Fibroblast of lung (primary cell): ENCODE data around the gene CASR. TPM values are rescaled to one million over a fixed set of nuclear protein-coding genes. Genes with fewer than 3 reads are reported as not detected.

ENCODE experiments used
- DNase-seq, 2 donors: peaks; one replicate each; pipeline versions ENCODE4 v3.0.0 to v3.0.0-alpha.2; 2010; ENCODE audit warnings: low read depth in 2 of 2
- H2AFZ ChIP-seq: 2 replicates; pipeline ENCODE4 v1.5.1; 2012; ENCODE audit warnings: low read length, control low read depth, inconsistent platforms
- H3K27ac ChIP-seq: 2 replicates; pipeline ENCODE4 v1.5.1; 2011; ENCODE audit warnings: low read length, control low read depth; ENCODE audit not compliant: insufficient read depth
- H3K27me3 ChIP-seq: 2 replicates; pipeline ENCODE4 v1.5.1; 2011; ENCODE audit warnings: mild to moderate bottlenecking, low read length; ENCODE audit not compliant: control insufficient read depth, insufficient read depth
- H3K36me3 ChIP-seq: 2 replicates; pipeline ENCODE4 v1.5.1; 2011; ENCODE audit warnings: low read length; ENCODE audit not compliant: control insufficient read depth, insufficient read depth
- H3K4me1 ChIP-seq: 2 replicates; pipeline ENCODE4 v1.5.1; 2011; ENCODE audit warnings: low read length; ENCODE audit not compliant: control insufficient read depth, insufficient read depth; ENCODE audit errors: extremely low read depth
- H3K4me2 ChIP-seq: 2 replicates; pipeline ENCODE4 v1.5.1; 2011; ENCODE audit warnings: low read length, control low read depth; ENCODE audit not compliant: insufficient read depth; ENCODE audit errors: extremely low read depth
- H3K4me3 ChIP-seq, 4 experiments: fragments of 200-600 bp in 1 of 4; sonication (generic) in 1 of 4; replicated peaks in 1 of 4; 2 replicates each; pipeline ENCODE4 v1.5.1; 2011 to 2016; ENCODE audit warnings: low read length in 4 of 4, low read depth in 3 of 4, mild to moderate bottlenecking in 3 of 4, control low read depth in 2 of 4, inconsistent platforms in 1 of 4, mixed read lengths in 1 of 4; ENCODE audit not compliant: insufficient read depth in 1 of 4; ENCODE audit errors: control extremely low read depth in 1 of 4
- H3K79me2 ChIP-seq: 2 replicates; pipeline ENCODE4 v1.5.1; 2012; ENCODE audit warnings: mild to moderate bottlenecking, low read length, inconsistent platforms; ENCODE audit not compliant: control insufficient read depth, insufficient read depth
- H3K9ac ChIP-seq: 2 replicates; pipeline ENCODE4 v1.5.1; 2011; ENCODE audit warnings: mild to moderate bottlenecking, low read length, control low read depth; ENCODE audit not compliant: insufficient read depth
- H3K9me3 ChIP-seq: 2 replicates; pipeline ENCODE4 v1.5.1; 2012; ENCODE audit warnings: low read depth, low read length; ENCODE audit not compliant: control insufficient read depth, insufficient read depth
- H4K20me1 ChIP-seq: 2 replicates; pipeline ENCODE4 v1.5.1; 2011; ENCODE audit warnings: low read length; ENCODE audit not compliant: control insufficient read depth, insufficient read depth; ENCODE audit errors: extremely low read depth
- EZH2 ChIP-seq: IDR thresholded peaks from 2 replicates; pipeline ENCODE4 v1.5.1; 2012; ENCODE audit warnings: low read length, control low read depth, mild to moderate bottlenecking; ENCODE audit errors: missing control alignments
- polyA plus RNA-seq, 2 donors: library from polyadenylated mRNA; depleted of rRNA in 1 of 2; stranded (reverse) in 1 of 2; unstranded in 1 of 2; fragments of >200 nt; gene quantifications; 2 replicates each; pipeline ENCODE4 v1.2.1, GENCODE V29; 2011 to 2012; ENCODE audit warnings: missing spikeins in 1 of 2
- total RNA-seq: library from RNA; depleted of rRNA; stranded (reverse); fragments of >200 nt; gene quantifications from 2 replicates; pipeline ENCODE4 v1.2.1, GENCODE V29; 2014
- TF ChIP-seq, protein P1 (sequence below), 2 donors: IDR thresholded peaks in 1 of 2; conservative IDR thresholded peaks in 1 of 2; 1 replicate in 1 of 2; 2 replicates in 1 of 2; pipeline ENCODE4 v1.5.1; 2011 to 2012; ENCODE audit warnings: low read length in 2 of 2, control low read depth in 1 of 2, inconsistent platforms in 1 of 2, low read depth in 1 of 2, mild to moderate bottlenecking in 1 of 2

CASR gene
- total and polyA plus RNA-seq, 2 donors (not counting 1 experiment from before 2014, with no cell fraction given), result under 0.01 TPM; not detected in 1

DNA sequence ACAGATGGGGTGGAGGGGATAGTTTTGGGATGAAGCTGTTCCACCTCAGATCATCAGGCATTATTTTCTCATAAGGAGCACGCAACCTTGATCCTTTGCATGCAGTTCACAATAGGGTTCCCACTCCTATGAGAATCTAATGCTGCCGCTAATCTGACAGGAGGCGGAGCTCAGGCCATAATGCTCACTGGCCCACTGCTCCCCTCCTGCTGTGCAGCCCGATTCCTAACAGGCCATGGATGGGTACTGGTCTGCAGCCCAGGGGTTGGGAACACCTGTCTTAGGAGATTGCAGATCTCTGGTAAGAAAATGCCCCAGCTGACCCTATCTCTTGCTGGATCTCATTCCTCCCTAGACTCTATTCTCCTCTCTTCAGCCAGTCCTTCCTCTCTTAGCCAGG lies 148.4 kb downstream of the CASR start:
- H2AFZ ChIP-seq, result no peak overlapping the region
- TF ChIP-seq, protein P1, sequence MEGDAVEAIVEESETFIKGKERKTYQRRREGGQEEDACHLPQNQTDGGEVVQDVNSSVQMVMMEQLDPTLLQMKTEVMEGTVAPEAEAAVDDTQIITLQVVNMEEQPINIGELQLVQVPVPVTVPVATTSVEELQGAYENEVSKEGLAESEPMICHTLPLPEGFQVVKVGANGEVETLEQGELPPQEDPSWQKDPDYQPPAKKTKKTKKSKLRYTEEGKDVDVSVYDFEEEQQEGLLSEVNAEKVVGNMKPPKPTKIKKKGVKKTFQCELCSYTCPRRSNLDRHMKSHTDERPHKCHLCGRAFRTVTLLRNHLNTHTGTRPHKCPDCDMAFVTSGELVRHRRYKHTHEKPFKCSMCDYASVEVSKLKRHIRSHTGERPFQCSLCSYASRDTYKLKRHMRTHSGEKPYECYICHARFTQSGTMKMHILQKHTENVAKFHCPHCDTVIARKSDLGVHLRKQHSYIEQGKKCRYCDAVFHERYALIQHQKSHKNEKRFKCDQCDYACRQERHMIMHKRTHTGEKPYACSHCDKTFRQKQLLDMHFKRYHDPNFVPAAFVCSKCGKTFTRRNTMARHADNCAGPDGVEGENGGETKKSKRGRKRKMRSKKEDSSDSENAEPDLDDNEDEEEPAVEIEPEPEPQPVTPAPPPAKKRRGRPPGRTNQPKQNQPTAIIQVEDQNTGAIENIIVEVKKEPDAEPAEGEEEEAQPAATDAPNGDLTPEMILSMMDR (conservative IDR thresholded peaks at IDR 0.05 in 1 of 2, IDR thresholded peaks at IDR 0.05 in 1 of 2; ENCODE audit: low read depth in 1 of 2, low read length in 2 of 2), result no peak
- TF ChIP-seq EZH2, result no peak
- H3K9me3 ChIP-seq, result no peaks in the 10 kb centered on the region
- DNase-seq, result no peak
- no peak overlapping the region for H3K4me2 ChIP-seq
- H3K27me3 ChIP-seq, result no peaks in the 10 kb centered on the region
- no peaks in the 10 kb centered on the region for H3K36me3 ChIP-seq
- no peak overlapping the region for H3K4me3 ChIP-seq
- no peaks in the 10 kb centered on the region for H3K79me2 ChIP-seq
- no peak overlapping the region for H3K9ac ChIP-seq
- H3K27ac ChIP-seq, result no peak overlapping the region
- H4K20me1 ChIP-seq, result no peaks in the 10 kb centered on the region
- no peaks in the 10 kb centered on the region for H3K4me1 ChIP-seq

DNA sequence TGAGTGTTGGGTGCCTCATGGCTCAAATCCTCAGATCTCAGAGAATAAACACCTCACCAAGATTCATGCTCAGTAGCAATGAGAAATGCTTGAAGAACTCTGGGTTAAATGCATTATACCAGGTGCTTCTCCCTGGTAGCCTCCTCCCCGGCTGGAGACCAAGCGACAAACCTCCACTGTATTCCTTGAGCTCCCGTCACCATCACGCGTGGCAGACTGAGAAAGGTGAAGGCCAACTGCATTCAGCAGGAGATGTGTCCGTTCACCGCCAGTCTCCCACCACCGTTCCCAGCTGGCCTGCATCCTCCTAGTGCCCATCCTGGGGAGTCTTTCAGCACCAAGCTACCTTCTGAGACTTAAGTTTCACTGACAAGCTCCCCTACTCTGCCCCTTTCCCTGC lies 149.1 kb downstream of the CASR start:
- H3K9ac ChIP-seq, result no peak overlapping the region
- H3K36me3 ChIP-seq, result no peaks in the 10 kb centered on the region

More for the DNA sequence above, 149.1 kb downstream of the CASR start:
- TF ChIP-seq, protein P1 (conservative IDR thresholded peaks at IDR 0.05 in 1 of 2, IDR thresholded peaks at IDR 0.05 in 1 of 2; ENCODE audit: low read depth in 1 of 2, low read length in 2 of 2), result no peak
- TF ChIP-seq EZH2, result no peak
- Histone ChIP-seq H3K27me3 (no peaks in the 10 kb centered on the region), H2AFZ (no peak overlapping the region), H3K4me3 (no peak overlapping the region), H3K27ac (no peak overlapping the region), H3K4me1 (no peaks in the 10 kb centered on the region), H4K20me1 (no peaks in the 10 kb centered on the region), H3K79me2 (no peaks in the 10 kb centered on the region), H3K9me3 (no peaks in the 10 kb centered on the region), H3K4me2 (no peak overlapping the region)
- DNase-seq, result no peak

Other genes starting within 250 kb of the CASR start
- not detected in 2 replicates for gene ILDR1, start 161.4 kb upstream of the CASR start, total RNA-seq
- not detected in 2 replicates for gene ILDR1, start 161.4 kb upstream of the CASR start, polyA plus RNA-seq
- not detected in 2 replicates for gene CD86, start 128.3 kb upstream of the CASR start, total RNA-seq
- gene CD86, start 128.3 kb upstream of the CASR start, polyA plus RNA-seq, result not detected in 2 replicates
- 7.9 and 16.2 TPM in 2 replicates for gene CSTA, start 141.6 kb downstream of the CASR start, total RNA-seq
- 0.61 and 1.1 TPM in 2 replicates for gene CSTA, start 141.6 kb downstream of the CASR start, polyA plus RNA-seq
- gene MIX23, start 199.6 kb downstream of the CASR start, total RNA-seq, result 30.9 and 57.8 TPM in 2 replicates
- 22.3 and 26.7 TPM in 2 replicates for gene MIX23, start 199.6 kb downstream of the CASR start, polyA plus RNA-seq
- gene FAM162A, start 200.5 kb downstream of the CASR start, total RNA-seq, result 16.7 and 16.9 TPM in 2 replicates
- 37.0 and 47.6 TPM in 2 replicates for gene FAM162A, start 200.5 kb downstream of the CASR start, polyA plus RNA-seq
- gene WDR5B, start 232.4 kb downstream of the CASR start, total RNA-seq, result 5.4 and 6.6 TPM in 2 replicates
- gene WDR5B, start 232.4 kb downstream of the CASR start, polyA plus RNA-seq, result 5.5 and 7.2 TPM in 2 replicates